Activated B cell treated with CpG ODN at 0.5 μM for 24 hours (primary cell): Measurements from ENCODE around the gene LDLRAD4. TPM values are rescaled to one million over a fixed set of nuclear protein-coding genes. Genes with fewer than 3 reads are reported as not detected.

Experiments used
- ATAC-seq: fragments of 200-7000 bp; cut with Tn5 transposase; one replicate; pipeline ENCODE4 v1.10.0; 2021; ENCODE audit warnings: low read depth, mild to moderate bottlenecking, moderate library complexity
- CTCF ChIA-PET: fragments of 350-600 bp; sonication (Branson Sonifier 250); formaldehyde crosslinking; loops from one replicate; lab custom pipeline; 2021; ENCODE audit warnings: antibody characterized with exemption; lab: Charles Lee
- POLR2A ChIA-PET: fragments of 350-600 bp; sonication (Branson Sonifier 250); formaldehyde crosslinking; loops from one replicate; lab custom pipeline; 2021; ENCODE audit warnings: antibody characterized with exemption; lab: Charles Lee
- DNase-seq: peaks from one replicate; pipeline ENCODE4 v3.0.0; 2022
- H3K27ac Mint-ChIP-seq: one replicate; pipeline ENCODE4 v1.8.0; 2020; ENCODE audit warnings: mixed read lengths
- H3K27me3 Mint-ChIP-seq: one replicate; pipeline ENCODE4 v1.8.0; 2021; ENCODE audit warnings: mixed read lengths
- H3K36me3 Mint-ChIP-seq: one replicate; pipeline ENCODE4 v1.8.0; 2021; ENCODE audit warnings: low read depth, mixed read lengths
- H3K4me1 Mint-ChIP-seq: one replicate; pipeline ENCODE4 v1.8.0; 2021; ENCODE audit warnings: mixed read lengths
- H3K4me3 Mint-ChIP-seq: one replicate; pipeline ENCODE4 v1.8.0; 2020; ENCODE audit warnings: mild to moderate bottlenecking, mixed read lengths
- H3K9me3 Mint-ChIP-seq: one replicate; pipeline ENCODE4 v1.8.0; 2020; ENCODE audit warnings: mixed read lengths
- CTCF ChIP-seq: fragments of 200-600 bp; IDR thresholded peaks from one replicate; pipeline ENCODE4 v1.8.0; 2022; ENCODE audit warnings: antibody characterized with exemption, mild to moderate bottlenecking
- intact Hi-C: fragments of 100-400 bp; cut with micrococcal nuclease; formaldehyde crosslinking; loops from one replicate; pipeline ENCODE4 v1.15.1; 2024
- total RNA-seq: library from RNA; stranded (reverse); gene quantifications from 2 replicates; pipeline ENCODE4 v1.2.3, GENCODE V29; 2022

The LDLRAD4 gene
- total RNA-seq, 1 donor from 2014 or later, result 66.9 TPM

GRCh38 chr18:13570856-13571495, 352.4 kb downstream of the LDLRAD4 start:
- intact Hi-C loops, result no loop called here
- ATAC-seq, result no peak
- Mint-ChIP-seq H3K27me3 (no peaks in the 10 kb centered on the region), H3K4me3 (no peak overlapping the region), H3K27ac (peak overlapping the region; percentile 65), H3K36me3 (no peaks in the 10 kb centered on the region), H3K9me3 (no peaks in the 10 kb centered on the region), H3K4me1 (peaks cover 52% of the 10 kb centered on the region)
- no peak for DNase-seq
- TF ChIP-seq CTCF, result no peak
- CTCF ChIA-PET, result interaction anchor here (0.9 to 1.6 kb wide), 3 partner anchors 13 to 59 kb away, joined by 3 read pairs; no protein-coding TSS in a partner anchor
- POLR2A ChIA-PET, result interaction anchor here (0.7 to 18.7 kb wide), 7 partner anchors 8 to 42 kb away, joined by 3 to 1007 read pairs (median 3); no protein-coding TSS in a partner anchor

- Mint-ChIP-seq H3K4me1 (peaks cover 49% of the 10 kb centered on the region), H3K27ac (no peak overlapping the region)
- CTCF ChIA-PET, result interaction anchor here (1.2 kb wide), 1 partner anchor 14 kb away, joined by 3 read pairs; no protein-coding TSS in a partner anchor
These were observed 353.6 kb downstream of the LDLRAD4 start for GRCh38 chr18:13572148-13572547.

GRCh38 chr18:13572721-13573120, 354.2 kb downstream of the LDLRAD4 start:
- ChIA-PET CTCF (no interaction called here), POLR2A (interaction anchor here (0.7 to 18.7 kb wide), 3 partner anchors 13 to 40 kb away, joined by 3 to 1007 read pairs (median 17); no protein-coding TSS in a partner anchor)
- peaks cover 50% of the 10 kb centered on the region for H3K4me1 Mint-ChIP-seq
- intact Hi-C loops, result no loop called here
- TF ChIP-seq CTCF, result no peak
- H3K4me3 Mint-ChIP-seq, result no peak overlapping the region
- H3K36me3 Mint-ChIP-seq, result no peaks in the 10 kb centered on the region
- no peak for ATAC-seq
- H3K27ac Mint-ChIP-seq, result no peak overlapping the region
- H3K9me3 Mint-ChIP-seq, result no peaks in the 10 kb centered on the region
- no peaks in the 10 kb centered on the region for H3K27me3 Mint-ChIP-seq
- no peak for DNase-seq

More at GRCh38 chr18:13572148-13572547, 353.6 kb downstream of the LDLRAD4 start:
- no peaks in the 10 kb centered on the region for H3K9me3 Mint-ChIP-seq
- no peak for DNase-seq
- no peak for TF ChIP-seq CTCF
- H3K36me3 Mint-ChIP-seq, result no peaks in the 10 kb centered on the region
- H3K27me3 Mint-ChIP-seq, result no peaks in the 10 kb centered on the region
- intact Hi-C loops, result no loop called here
- no peak for ATAC-seq
- no peak overlapping the region for H3K4me3 Mint-ChIP-seq
- POLR2A ChIA-PET, result interaction anchor here (1.6 to 18.7 kb wide), 3 partner anchors 10 to 41 kb away, joined by 4 to 1007 read pairs (median 17); no protein-coding TSS in a partner anchor

- intact Hi-C loops, result no loop called here
- Mint-ChIP-seq H3K27ac (no peak overlapping the region), H3K9me3 (no peaks in the 10 kb centered on the region), H3K27me3 (no peaks in the 10 kb centered on the region), H3K4me3 (no peak overlapping the region), H3K36me3 (no peaks in the 10 kb centered on the region), H3K4me1 (peaks cover 50% of the 10 kb centered on the region)
- DNase-seq (no peak), ATAC-seq (no peak)
- POLR2A ChIA-PET, result interaction anchor here (1.0 to 18.7 kb wide), 3 partner anchors 11 to 39 kb away, joined by 3 to 1007 read pairs (median 17); no protein-coding TSS in a partner anchor
- no peak for TF ChIP-seq CTCF
- CTCF ChIA-PET, result no interaction called here
These were observed 355.2 kb downstream of the LDLRAD4 start for GRCh38 chr18:13573750-13574149.

GRCh38 chr18:13574355-13574754, 355.8 kb downstream of the LDLRAD4 start:
- ATAC-seq, result no peak
- no peaks in the 10 kb centered on the region for H3K9me3 Mint-ChIP-seq
- H3K4me1 Mint-ChIP-seq, result peaks cover 47% of the 10 kb centered on the region
- no peak for TF ChIP-seq CTCF
- DNase-seq, result no peak
- no peak overlapping the region for H3K4me3 Mint-ChIP-seq
- no peaks in the 10 kb centered on the region for H3K27me3 Mint-ChIP-seq
- H3K27ac Mint-ChIP-seq, result no peak overlapping the region
- intact Hi-C loops, result no loop called here
- POLR2A ChIA-PET, result interaction anchor here (0.8 to 18.7 kb wide), 4 partner anchors 12 to 39 kb away, joined by 3 to 1007 read pairs (median 14); no protein-coding TSS in a partner anchor
- CTCF ChIA-PET, result no interaction called here
- H3K36me3 Mint-ChIP-seq, result no peaks in the 10 kb centered on the region
